Transverse colon (tissue), 4 donors: Measurements from ENCODE around the gene MICAL2.

Source experiments
- CTCF ChIP-seq, 5 experiments: fragments of 200-600 bp in 3 of 5; fragments of 450-650 bp in 2 of 5; sonication (generic) in 3 of 5; IDR thresholded peaks; 1 replicate in 2 of 5; 2 replicates in 3 of 5; pipeline ENCODE4 v1.5.1; 2016 to 2017; ENCODE audit warnings: antibody characterized with exemption in 5 of 5, inconsistent platforms in 3 of 5, mild to moderate bottlenecking in 2 of 5, moderate library complexity in 1 of 5
- EP300 ChIP-seq: sonication (generic); formaldehyde crosslinking; IDR thresholded peaks from one replicate; pipeline ENCODE4 v1.6.1; 2017; ENCODE audit warnings: antibody characterized with exemption, low read depth
- POLR2A ChIP-seq: fragments of 450-650 bp; IDR thresholded peaks from one replicate; pipeline ENCODE4 v1.6.1; 2016; ENCODE audit warnings: antibody characterized with exemption, mild to moderate bottlenecking, moderate library complexity
- POLR2AphosphoS5 ChIP-seq, 3 donors: sonication (generic); formaldehyde crosslinking; IDR thresholded peaks; one replicate each; pipeline ENCODE4 v1.6.1; 2016; ENCODE audit warnings: antibody characterized with exemption in 3 of 3

DNA sequence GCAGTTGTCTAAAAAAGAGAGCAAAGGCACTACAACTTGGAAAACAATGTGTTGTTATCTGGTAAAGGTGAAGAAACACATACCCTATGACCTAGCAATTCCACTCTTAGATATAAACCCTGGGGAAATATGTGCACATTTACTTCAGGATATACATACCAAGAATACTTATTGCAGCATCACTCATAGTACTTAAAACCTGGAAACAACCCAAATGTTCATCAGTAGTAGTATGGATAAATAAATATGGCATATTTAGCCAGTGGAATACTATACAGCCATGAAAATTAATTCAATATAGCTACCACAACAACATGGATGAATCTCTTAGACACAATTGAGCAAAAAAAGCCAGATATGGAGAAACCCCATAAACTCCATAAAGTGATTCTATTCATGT is 26.1 kb upstream of the MICAL2 start:
- TF ChIP-seq CTCF (IDR thresholded peaks at IDR 0.05) = no peak
- TF ChIP-seq EP300 = no peak
- TF ChIP-seq POLR2A = no peak
- no peak for TF ChIP-seq POLR2AphosphoS5 (IDR thresholded peaks at IDR 0.05)
